K562 (cell line): ENCODE measurements around the gene ITSN1. TPM values are rescaled to one million over a fixed set of nuclear protein-coding genes. Genes with fewer than 3 reads are reported as not detected.

Experiments
- ATAC-seq: fragments of 200-7000 bp; cut with Tn5 transposase; 3 replicates; pipeline ENCODE4 v1.9.1; 2020; ENCODE audit warnings: moderate library complexity
- BruUV-seq: library from RNA; stranded (reverse); fragments of 400-500 nt; replicated peaks from 2 replicates; lab custom pipeline; 2021; lab: Mats Ljungman, UMichigan
- CTCF ChIA-PET: fragments of 300-600 bp; formaldehyde crosslinking; extraction: SDS; loops from one replicate; lab custom pipeline; 2021; ENCODE audit warnings: low intra/inter-chr PET ratio; lab: Yijun Ruan, JAX
- POLR2A ChIA-PET: fragments of 300-600, 350-650 bp; sonication (Branson Sonifier 250); formaldehyde crosslinking; extraction: SDS; loops from one replicate; lab custom pipeline; 2021; ENCODE audit warnings: antibody characterized with exemption, inconsistent platforms; lab: Yijun Ruan, JAX
- DNase-seq, 4 experiments: peaks; one replicate each; pipeline versions ENCODE4 v3.0.0 to v3.0.0-alpha.2; 2011 to 2018; ENCODE audit warnings: low spot score in 3 of 4, mixed read lengths in 3 of 4; ENCODE audit errors: extremely low read depth in 1 of 4
- FAIRE-seq: peaks from 2 replicates; lab custom pipeline; 2011; peaks lifted over from hg19 to GRCh38; lab: Jason Lieb, UNC
- H2AFZ ChIP-seq: 2 replicates; pipeline ENCODE4 v1.6.0; 2011; ENCODE audit warnings: low read depth, low read length, control low read depth, inconsistent platforms
- H3K27ac ChIP-seq: fragments of 200-600 bp; 3 replicates; pipeline ENCODE4 v1.8.0; 2011; ENCODE audit warnings: low read depth, mild to moderate bottlenecking, control low read depth, inconsistent platforms, low read length, moderate library complexity, mixed read lengths; ENCODE audit errors: extremely low read depth
- H3K27me3 ChIP-seq, 2 experiments: fragments of 300-600 bp in 1 of 2; 2 replicates in 1 of 2; 3 replicates in 1 of 2; pipeline versions ENCODE4 v1.6.0 to v1.8.0; 2011; ENCODE audit warnings: inconsistent platforms in 2 of 2, low read length in 2 of 2, mild to moderate bottlenecking in 1 of 2, mixed read lengths in 1 of 2, moderate library complexity in 1 of 2; ENCODE audit not compliant: control insufficient read depth in 2 of 2, insufficient read depth in 2 of 2
- H3K36me3 ChIP-seq: fragments of 300-600 bp; 3 replicates; pipeline ENCODE4 v1.8.0; 2011; ENCODE audit warnings: mild to moderate bottlenecking, low read length, inconsistent platforms; ENCODE audit not compliant: control insufficient read depth, insufficient read depth
- H3K4me1 ChIP-seq, 2 experiments: fragments of 200-600 bp in 1 of 2; replicated peaks in 1 of 2; 2 replicates in 1 of 2; 3 replicates in 1 of 2; pipeline versions ENCODE4 v1.5.1 to v1.8.0; 2011; ENCODE audit warnings: inconsistent platforms in 2 of 2, low read length in 2 of 2, mild to moderate bottlenecking in 1 of 2, mixed read lengths in 1 of 2, moderate library complexity in 1 of 2; ENCODE audit not compliant: control insufficient read depth in 2 of 2, insufficient read depth in 2 of 2
- H3K4me2 ChIP-seq: 2 replicates; pipeline ENCODE4 v1.6.1; 2011; ENCODE audit warnings: low read length, control low read depth, inconsistent platforms, mixed read lengths; ENCODE audit not compliant: insufficient read depth
- H3K4me3 ChIP-seq: fragments of 200-600 bp; sonication (generic), shearing (Covaris generic); 2 replicates; pipeline ENCODE4 v1.5.1; 2016; ENCODE audit warnings: control low read depth, inconsistent platforms
- H3K79me2 ChIP-seq: fragments of 200-600 bp; 3 replicates; pipeline ENCODE4 v1.8.0; 2011; ENCODE audit warnings: low read length, inconsistent platforms; ENCODE audit not compliant: control insufficient read depth, insufficient read depth
- H3K9ac ChIP-seq, 2 experiments: 2 replicates each; pipeline versions ENCODE4 v1.6.0 to v1.6.1; 2011; ENCODE audit warnings: low read depth in 2 of 2, low read length in 2 of 2, control low read depth in 1 of 2, inconsistent platforms in 1 of 2, mild to moderate bottlenecking in 1 of 2, mixed read lengths in 1 of 2; ENCODE audit not compliant: insufficient read depth in 1 of 2
- H3K9me1 ChIP-seq: one replicate; pipeline ENCODE4 v1.6.0; 2011; ENCODE audit warnings: inconsistent platforms, mild to moderate bottlenecking, low read length, moderate library complexity; ENCODE audit not compliant: control insufficient read depth, insufficient read depth
- H3K9me3 ChIP-seq: replicated peaks from 2 replicates; pipeline ENCODE4 v1.5.1; 2011; ENCODE audit warnings: low read depth, low read length, inconsistent platforms; ENCODE audit not compliant: control insufficient read depth, insufficient read depth
- H4K20me1 ChIP-seq: replicated peaks from 2 replicates; pipeline ENCODE4 v1.6.1; 2011; ENCODE audit warnings: low read length, inconsistent platforms, mixed read lengths; ENCODE audit not compliant: control insufficient read depth, insufficient read depth
- CAMTA2 ChIP-seq: fragments of 250-450 bp; sonication (Bioruptor Pico); conservative IDR thresholded peaks from 2 replicates; pipeline ENCODE4 v1.5.1; 2022
- ESRRB ChIP-seq: fragments of 250-450 bp; sonication (Bioruptor Pico); IDR thresholded peaks from 2 replicates; pipeline ENCODE4 v1.5.0; 2020; ENCODE audit warnings: mild to moderate bottlenecking, moderate library complexity, borderline replicate concordance
- FOXJ3 ChIP-seq: sonication (generic); formaldehyde crosslinking; IDR thresholded peaks from 2 replicates; pipeline ENCODE4 v1.4.0; 2020; ENCODE audit warnings: mild to moderate bottlenecking, missing genetic modification reagents
- PHF20 ChIP-seq: fragments of 450-650 bp; IDR thresholded peaks from 2 replicates; pipeline ENCODE4 v1.6.1; 2018; ENCODE audit not compliant: partially characterized antibody
- U2AF1 ChIP-seq: fragments of 200-400 bp; formaldehyde crosslinking; optimal IDR thresholded peaks from 2 replicates; pipeline ENCODE3; 2017; ENCODE audit warnings: mild to moderate bottlenecking, low read depth, low read length, moderate library complexity
- ZBTB40 ChIP-seq, 2 experiments: fragments of 450-650 bp in 1 of 2; sonication (generic) in 1 of 2; formaldehyde crosslinking in 1 of 2; IDR thresholded peaks; 2 replicates each; pipeline versions ENCODE4 v1.7.1 to v1.9.0; 2016 to 2022; ENCODE audit warnings: inconsistent platforms in 1 of 2, mild to moderate bottlenecking in 1 of 2, missing genetic modification reagents in 1 of 2
- ZNF140 ChIP-seq: fragments of 250-450 bp; sonication (Bioruptor Pico); IDR thresholded peaks from 2 replicates; pipeline ENCODE4 v1.8.0; 2021; ENCODE audit warnings: moderate library complexity, mild to moderate bottlenecking, inconsistent platforms
- ZNF174 ChIP-seq: fragments of 250-450 bp; sonication (Bioruptor Pico); IDR thresholded peaks from 2 replicates; pipeline ENCODE4 v1.4.0; 2020; ENCODE audit warnings: mild to moderate bottlenecking
- ZNF282 ChIP-seq: sonication (generic); formaldehyde crosslinking; IDR thresholded peaks from 2 replicates; pipeline ENCODE4 v1.8.1; 2023; ENCODE audit warnings: missing genetic modification reagents
- ZNF444 ChIP-seq: fragments of 250-450 bp; sonication (Bioruptor Pico); IDR thresholded peaks from 2 replicates; pipeline ENCODE4 v1.4.0; 2020; ENCODE audit warnings: mild to moderate bottlenecking, moderate library complexity
- ZNF561 ChIP-seq: fragments of 450-650 bp; formaldehyde crosslinking; conservative IDR thresholded peaks from 2 replicates; pipeline ENCODE4 v1.4.0; 2020; ENCODE audit warnings: mild to moderate bottlenecking, moderate library complexity
- WGBS: fragments of 100-300 bp; shearing (Covaris generic); methylation state at CpG from one replicate; pipeline ENCODE4 v1.1.6; 2016; ENCODE audit warnings: low coverage, mixed read lengths; ENCODE audit not compliant: insufficient coverage; ENCODE audit errors: missing lambda C conversion rate; 5-methylcytosine and 5-hydroxymethylcytosine counted together
- in situ Hi-C: fragments of 300-500 bp; cut with MboI; formaldehyde crosslinking; loops from 4 replicates; pipeline ENCODE4 v1.15.0; 2018; ENCODE audit warnings: inconsistent platforms, mixed read lengths
- intact Hi-C: fragments of 100-400 bp; cut with micrococcal nuclease; formaldehyde crosslinking; loops from 2 replicates; pipeline ENCODE4 v1.14.2; 2022
- polyA plus RNA-seq, 8 experiments: library from polyadenylated mRNA; depleted of rRNA in 4 of 8; stranded (reverse) in 5 of 8; unstranded in 3 of 8; fragments of >200 nt; fragmentation: Nextera tagmentation in 2 of 8; fragmentation: Illumina TruSeq in 1 of 8; extraction: Ambion mirVana in 2 of 8; extraction: Trizol in 1 of 8; gene quantifications; 2 replicates each; pipeline versions ENCODE4 v1.2.1 to v1.2.3, GENCODE V29; 2011 to 2014; ENCODE audit warnings: inconsistent platforms in 1 of 8, missing spikeins in 1 of 8
- total RNA-seq, 7 experiments: library from RNA; depleted of rRNA in 6 of 7; stranded (reverse); fragments of >200 nt in 6 of 7; fragmentation: Illumina TruSeq in 2 of 7; extraction: Trizol in 2 of 7; gene quantifications; 2 replicates each; pipeline versions ENCODE4 v1.2.1 to v1.2.3, GENCODE V29; 2011 to 2021; ENCODE audit warnings: low replicate concordance in 1 of 7

ITSN1 gene
- total and polyA plus RNA-seq, 9 of the 15 experiments (the other 6 are each of a cell fraction or from before 2014, with no cell fraction given), result 1.1 to 12.6 (median 4.8) TPM

GRCh38 chr21:33883118-33883517, 240.8 kb downstream of the ITSN1 start:
- BruUV-seq, result no TSS peak
- WGBS, result 27% methylated on average over 12 of the region's 12 CpGs

More at GRCh38 chr21:33883118-33883517, 240.8 kb downstream of the ITSN1 start:
- ATAC-seq (no peak), FAIRE-seq (no peak)
- no peaks in the 10 kb centered on the region for H3K36me3 ChIP-seq
- H3K9me3 ChIP-seq, result no peaks in the 10 kb centered on the region
- H4K20me1 ChIP-seq, result 0 out of 2 replicates have a peak, but pooled peaks cover 3% of the 10 kb centered on the region
- no peak overlapping the region for H3K9ac ChIP-seq
- no peak overlapping the region for H2AFZ ChIP-seq
- TF ChIP-seq ZNF140 (CRISPR knock-in tag), result no peak
- no peak for TF ChIP-seq FOXJ3
- no peak for TF ChIP-seq ZNF282 (CRISPR knock-in tag)
- no peak for TF ChIP-seq U2AF1
- TF ChIP-seq ZBTB40 (IDR thresholded peaks at IDR 0.05), result no peak
- no peak for TF ChIP-seq ZBTB40 (CRISPR knock-in tag; IDR thresholded peaks at IDR 0.05)
- TF ChIP-seq ZNF561, result no peak
- no peak for TF ChIP-seq ESRRB (CRISPR knock-in tag)
- TF ChIP-seq ZNF444 (CRISPR knock-in tag), result no peak
- TF ChIP-seq CAMTA2 (CRISPR knock-in tag), result no peak
- TF ChIP-seq PHF20, result no peak
- no peak for TF ChIP-seq ZNF174 (CRISPR knock-in tag)
- TF ChIP-seq, all 486 proteins: peak for 0
- intact Hi-C loops (no loop called here), in situ Hi-C loops (no loop called here)
- H3K9me1 ChIP-seq, result no peaks in the 10 kb centered on the region
- no peak overlapping the region for H3K27ac ChIP-seq
- ChIA-PET CTCF (no interaction called here), POLR2A (interaction anchor here (0.7 to 1.3 kb wide), 3 partner anchors 10 to 17 kb away, joined by 3 to 5 read pairs (median 3); no protein-coding TSS in a partner anchor)
- H3K27me3 ChIP-seq, result peaks cover 57 to 85% of the 10 kb centered on the region in 2 experiments
- H3K4me2 ChIP-seq, result no peak overlapping the region
- H3K79me2 ChIP-seq, result no peaks in the 10 kb centered on the region
- no peaks in the 10 kb centered on the region for H3K4me1 ChIP-seq
- H3K4me3 ChIP-seq, result no peak overlapping the region
- DNase-seq, result no peak
